RPMI8226 (cell line): Measurements from ENCODE around the gene SPIC.
"Not testable (repeated sequence)": the region's sequence is repeated elsewhere in the genome, so short reads cannot be mapped to it uniquely, and the experiment has no call there.

Source experiments
- DNase-seq: peaks from one replicate; pipeline ENCODE4 v3.0.0-alpha.2; 2015

SPIC gene

GRCh38 chr12:101474711-101475386, at the start of gene SPIC:
SPIC (plus strand) TSS chr12:101475336; CDS start chr12:101476905, 1,569 bp downstream.
- no peak for DNase-seq

GRCh38 chr12:101430456-101430855, 44.7 kb upstream of the SPIC start:
- DNase-seq: no peak

- DNase-seq: no peak
Measured at GRCh38 chr12:101436136-101436535, 39.0 kb upstream of the SPIC start.

GRCh38 chr12:101439236-101439635, 35.9 kb upstream of the SPIC start:
- peak; percentile 43 for DNase-seq

- DNase-seq: no peak
Measured at GRCh38 chr12:101441461-101442224, 33.5 kb upstream of the SPIC start.

GRCh38 chr12:101455685-101456084, 19.5 kb upstream of the SPIC start:
- no peak for DNase-seq

- no peak for DNase-seq
Measured at GRCh38 chr12:101459642-101460346, 15.3 kb upstream of the SPIC start.

GRCh38 chr12:101468948-101469347, 6.2 kb upstream of the SPIC start:
- no peak for DNase-seq

GRCh38 chr12:101470939-101471338, 4.2 kb upstream of the SPIC start:
- no peak for DNase-seq

- not testable (repeated sequence) for DNase-seq
Measured at GRCh38 chr12:101471878-101472277, 3.3 kb upstream of the SPIC start.

- DNase-seq: no peak
Measured at GRCh38 chr12:101474248-101474647, 888 bp upstream of the SPIC start.

- no peak for DNase-seq
Measured at GRCh38 chr12:101475751-101476305, 692 bp downstream of the SPIC start.

- DNase-seq: no peak
Measured at GRCh38 chr12:101480849-101481248, 5.7 kb downstream of the SPIC start.

- no peak for DNase-seq
Measured at GRCh38 chr12:101485021-101485420, 9.9 kb downstream of the SPIC start.

GRCh38 chr12:101488469-101488868, 13.3 kb downstream of the SPIC start:
- no peak for DNase-seq

GRCh38 chr12:101490286-101490920, 15.3 kb downstream of the SPIC start:
- DNase-seq: peak; percentile 37

GRCh38 chr12:101491329-101491728, 16.2 kb downstream of the SPIC start:
- peak; percentile 5 for DNase-seq

GRCh38 chr12:101493556-101493955, 18.4 kb downstream of the SPIC start:
- DNase-seq: no peak

- no peak for DNase-seq
Measured at GRCh38 chr12:101498252-101498651, 23.1 kb downstream of the SPIC start.

- no peak for DNase-seq
Measured at GRCh38 chr12:101501410-101501995, 26.4 kb downstream of the SPIC start.

GRCh38 chr12:101521136-101521535, 46.0 kb downstream of the SPIC start:
- DNase-seq: no peak

GRCh38 chr12:101527682-101528081, 52.5 kb downstream of the SPIC start:
- no peak for DNase-seq
